Measurements from ENCODE around the gene CPM. TPM values are rescaled to one million over a fixed set of nuclear protein-coding genes. Genes with fewer than 3 reads are reported as not detected.

Gene CPM
- total RNA-seq, 1 donor from 2014 or later: 41.7 TPM

DNA sequence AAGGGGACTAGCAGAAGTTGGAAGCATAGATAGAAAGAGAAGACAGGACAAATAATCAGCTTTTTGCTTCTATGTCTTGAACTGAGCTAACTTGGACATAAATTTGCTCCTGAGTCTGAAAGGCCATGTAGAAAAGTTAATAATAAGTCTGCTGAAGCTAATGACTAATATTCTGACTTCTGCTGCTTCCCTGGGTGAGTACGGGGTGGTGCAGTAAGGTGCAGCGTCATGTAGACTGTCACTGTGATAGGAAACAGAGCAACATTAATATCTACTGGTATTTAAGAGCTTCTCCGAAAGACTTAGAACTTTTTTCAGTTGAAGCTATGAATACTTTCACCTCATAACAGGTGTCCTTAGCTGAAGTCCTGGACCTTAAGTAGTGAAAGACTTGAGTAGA, 34.1 kb upstream of the CPM start:
- TF ChIP-seq, protein P1, sequence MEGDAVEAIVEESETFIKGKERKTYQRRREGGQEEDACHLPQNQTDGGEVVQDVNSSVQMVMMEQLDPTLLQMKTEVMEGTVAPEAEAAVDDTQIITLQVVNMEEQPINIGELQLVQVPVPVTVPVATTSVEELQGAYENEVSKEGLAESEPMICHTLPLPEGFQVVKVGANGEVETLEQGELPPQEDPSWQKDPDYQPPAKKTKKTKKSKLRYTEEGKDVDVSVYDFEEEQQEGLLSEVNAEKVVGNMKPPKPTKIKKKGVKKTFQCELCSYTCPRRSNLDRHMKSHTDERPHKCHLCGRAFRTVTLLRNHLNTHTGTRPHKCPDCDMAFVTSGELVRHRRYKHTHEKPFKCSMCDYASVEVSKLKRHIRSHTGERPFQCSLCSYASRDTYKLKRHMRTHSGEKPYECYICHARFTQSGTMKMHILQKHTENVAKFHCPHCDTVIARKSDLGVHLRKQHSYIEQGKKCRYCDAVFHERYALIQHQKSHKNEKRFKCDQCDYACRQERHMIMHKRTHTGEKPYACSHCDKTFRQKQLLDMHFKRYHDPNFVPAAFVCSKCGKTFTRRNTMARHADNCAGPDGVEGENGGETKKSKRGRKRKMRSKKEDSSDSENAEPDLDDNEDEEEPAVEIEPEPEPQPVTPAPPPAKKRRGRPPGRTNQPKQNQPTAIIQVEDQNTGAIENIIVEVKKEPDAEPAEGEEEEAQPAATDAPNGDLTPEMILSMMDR (conservative IDR thresholded peaks at IDR 0.05; ENCODE audit: low read depth, low read length): no peak
- DNase-seq (ENCODE audit: low read depth): no peak
- no peak overlapping the region for H3K4me3 ChIP-seq (ENCODE audit: low read depth, low read length)

GRCh38 chr12:68963856-68964745, 31.1 kb upstream of the CPM start:
- no peak overlapping the region for H3K4me3 ChIP-seq (ENCODE audit: low read depth, low read length)
- no peak for DNase-seq (ENCODE audit: low read depth)
- TF ChIP-seq, protein P1 (conservative IDR thresholded peaks at IDR 0.05; ENCODE audit: low read depth, low read length): no peak

DNA sequence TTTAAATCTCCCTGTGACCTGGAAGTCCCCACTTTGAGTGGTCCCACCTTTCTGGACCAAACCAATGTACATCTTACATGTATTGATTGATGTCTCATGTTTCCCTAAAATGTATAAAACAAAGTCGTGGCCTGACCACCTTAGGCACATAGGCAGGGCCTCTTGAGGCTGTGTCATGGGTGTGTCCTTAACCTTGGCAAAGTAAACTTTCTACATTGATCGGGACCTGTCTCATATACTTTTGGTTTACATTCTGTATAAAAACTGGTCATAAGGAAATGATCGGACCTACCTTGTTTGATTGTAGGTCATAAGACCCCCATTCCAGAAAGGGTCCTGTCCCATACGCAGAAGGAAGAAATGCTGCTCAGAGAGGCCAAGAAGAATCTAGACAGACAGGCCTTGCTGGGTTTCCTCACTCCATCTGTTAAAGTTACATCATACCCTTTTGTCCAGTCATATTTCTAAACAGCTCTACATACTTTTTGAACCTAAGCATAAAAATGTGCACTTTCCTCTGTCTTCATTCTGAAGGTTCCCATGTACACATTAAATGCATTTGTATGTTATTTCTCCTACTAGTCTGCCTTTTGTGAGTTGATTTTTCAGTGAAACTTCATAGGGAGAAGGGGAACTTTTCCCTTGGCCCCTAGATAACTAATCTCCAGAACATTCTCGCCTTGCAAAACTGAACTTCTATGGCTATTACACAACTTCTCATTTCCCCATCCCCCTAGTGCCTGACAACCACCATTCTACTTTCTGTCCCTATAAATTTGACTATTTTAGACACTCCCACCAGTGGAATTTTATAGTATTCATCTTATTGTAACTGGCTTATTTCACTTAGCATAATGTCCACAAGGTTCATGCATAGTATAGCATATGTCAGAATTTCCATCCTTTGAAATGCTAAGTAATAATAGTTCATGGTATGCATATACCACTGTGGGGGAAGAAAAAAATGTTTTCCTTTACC, 30.2 kb upstream of the CPM start:
- no peak for DNase-seq (ENCODE audit: low read depth)
- H3K4me3 ChIP-seq (ENCODE audit: low read depth, low read length): no peak overlapping the region
- TF ChIP-seq, protein P1 (conservative IDR thresholded peaks at IDR 0.05; ENCODE audit: low read depth, low read length): no peak

- no peak for DNase-seq (ENCODE audit: low read depth)
- TF ChIP-seq, protein P1 (conservative IDR thresholded peaks at IDR 0.05; ENCODE audit: low read depth, low read length): no peak
- H3K4me3 ChIP-seq (ENCODE audit: low read depth, low read length): no peak overlapping the region
Observed at GRCh38 chr12:68959891-68960464, 27.0 kb upstream of the CPM start.

DNA sequence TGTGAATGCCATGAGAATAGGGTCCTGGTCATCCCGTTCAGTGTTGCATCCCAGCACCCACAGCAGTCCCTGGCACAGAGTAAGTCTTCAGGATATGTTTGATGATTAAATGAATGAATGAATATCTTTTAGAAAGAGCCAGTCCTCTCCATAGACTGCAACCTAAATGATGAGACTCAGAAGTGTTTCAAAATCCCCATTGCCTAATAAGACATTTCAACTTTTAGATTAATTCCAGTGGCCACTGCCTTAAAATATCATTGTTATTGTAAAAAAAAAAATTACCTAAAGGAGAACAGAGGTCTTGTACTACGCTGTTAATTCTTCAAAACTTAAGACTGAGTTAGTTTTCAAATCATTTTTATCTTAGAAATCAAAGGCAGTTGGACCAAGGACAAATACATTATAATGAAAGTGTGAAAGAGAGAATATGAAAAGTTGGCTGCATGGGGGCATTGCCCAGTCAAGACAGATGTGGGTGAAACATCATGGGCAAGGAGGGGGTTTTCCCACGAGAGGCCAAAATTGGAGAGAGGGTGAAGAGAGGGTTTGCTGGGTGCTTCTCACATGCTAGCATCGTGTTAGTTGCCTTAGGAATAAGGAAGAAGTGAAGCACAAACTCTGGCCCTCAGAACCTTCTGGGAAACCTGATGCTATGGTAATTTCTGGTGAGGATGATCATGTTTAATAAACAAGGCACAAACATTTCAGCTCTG, 26.3 kb upstream of the CPM start:
- TF ChIP-seq, protein P1 (conservative IDR thresholded peaks at IDR 0.05; ENCODE audit: low read depth, low read length): no peak
- no peak overlapping the region for H3K4me3 ChIP-seq (ENCODE audit: low read depth, low read length)
- DNase-seq (ENCODE audit: low read depth): no peak

DNA sequence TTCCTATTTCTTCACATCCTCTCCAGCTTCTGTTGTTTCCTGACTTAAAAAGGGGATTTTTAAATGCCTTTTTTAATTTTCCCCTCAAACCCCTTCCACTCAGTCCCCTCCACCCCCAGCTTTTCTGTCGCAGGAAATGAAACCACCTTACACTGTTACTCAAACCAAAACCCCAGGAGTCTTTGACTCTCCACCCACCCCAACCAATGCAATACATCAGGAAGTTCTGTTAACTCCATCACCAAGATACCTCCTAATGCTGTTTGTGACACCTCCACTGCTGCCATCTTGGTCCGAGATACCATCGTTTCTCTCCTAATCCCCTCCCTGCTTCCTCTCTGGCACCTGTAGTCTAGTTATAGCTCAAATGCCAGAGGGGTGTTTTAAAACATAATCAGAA, 25.4 kb upstream of the CPM start:
- TF ChIP-seq, protein P1 (conservative IDR thresholded peaks at IDR 0.05; ENCODE audit: low read depth, low read length): no peak
- DNase-seq (ENCODE audit: low read depth): no peak
- H3K4me3 ChIP-seq (ENCODE audit: low read depth, low read length): no peak overlapping the region
